Measurements from ENCODE around the gene PARD3.

GRCh38 chr10:34635111-34635510 lies 180.0 kb downstream of the PARD3 start:
- no peak for TF ChIP-seq CTCF (IDR thresholded peaks at IDR 0.05 in 2 of 3, conservative IDR thresholded peaks at IDR 0.05 in 1 of 3; ENCODE audit: control insufficient read depth in 2 of 3, extremely low read depth in 1 of 3, insufficient read depth in 1 of 3, low read depth in 3 of 3, low read length in 3 of 3)
- no peak for TF ChIP-seq ZNF274 (IDR thresholded peaks at IDR 0.05; ENCODE audit: insufficient read depth, insufficient read length)

Measured in GM12878 (cell line).